ENCODE results near the gene RPL39.
"Not testable (repeated sequence)": the region's sequence is repeated elsewhere in the genome, so short reads cannot be mapped to it uniquely, and the experiment has no call there.

RPL39 gene

GRCh38 chrX:119762718-119763117 lies 28.7 kb downstream of the RPL39 start:
- DNase-seq: no peak

GRCh38 chrX:119760026-119760877 lies 31.2 kb downstream of the RPL39 start:
- DNase-seq: no peak

- DNase-seq: no peak
Measured at GRCh38 chrX:119759248-119759766, 32.1 kb downstream of the RPL39 start.

- DNase-seq: no peak
Measured at GRCh38 chrX:119758731-119759247, 32.6 kb downstream of the RPL39 start.

GRCh38 chrX:119757979-119758730 lies 33.3 kb downstream of the RPL39 start, which contains the start of gene SOWAHD:
TSS of gene SOWAHD (plus strand) at chrX:119758588. CDS start at chrX:119758668, 80 bp downstream.
- no peak for DNase-seq

GRCh38 chrX:119757646-119757978 lies 33.8 kb downstream of the RPL39 start:
- no peak for DNase-seq

GRCh38 chrX:119756926-119757635 lies 34.3 kb downstream of the RPL39 start:
- DNase-seq: no peak

- no peak for DNase-seq
Measured at GRCh38 chrX:119755981-119756533, 35.4 kb downstream of the RPL39 start.

GRCh38 chrX:119753639-119754257 lies 37.7 kb downstream of the RPL39 start:
- no peak for DNase-seq

GRCh38 chrX:119753001-119753400 lies 38.4 kb downstream of the RPL39 start:
- no peak for DNase-seq

GRCh38 chrX:119750751-119751150 lies 40.7 kb downstream of the RPL39 start:
- DNase-seq: not testable (repeated sequence)

GRCh38 chrX:119750131-119750530 lies 41.3 kb downstream of the RPL39 start:
- not testable (repeated sequence) for DNase-seq

GRCh38 chrX:119745283-119745848 lies 46.1 kb downstream of the RPL39 start:
- no peak for DNase-seq

GRCh38 chrX:119738742-119739141 lies 52.7 kb downstream of the RPL39 start:
- no peak for DNase-seq
